HG03280 (cell line): Measurements from ENCODE around the gene IGSF3.
"Not testable (repeated sequence)": the region's sequence is repeated elsewhere in the genome, so short reads cannot be mapped to it uniquely, and the experiment has no call there.

Experiments
- ATAC-seq: cut with Tn5 transposase; IDR thresholded peaks from one replicate; pipeline ENCODE4 v1.9.1; 2021; ENCODE audit warnings: mild to moderate bottlenecking, moderate library complexity; ENCODE audit not compliant: unreplicated experiment

The IGSF3 gene

DNA sequence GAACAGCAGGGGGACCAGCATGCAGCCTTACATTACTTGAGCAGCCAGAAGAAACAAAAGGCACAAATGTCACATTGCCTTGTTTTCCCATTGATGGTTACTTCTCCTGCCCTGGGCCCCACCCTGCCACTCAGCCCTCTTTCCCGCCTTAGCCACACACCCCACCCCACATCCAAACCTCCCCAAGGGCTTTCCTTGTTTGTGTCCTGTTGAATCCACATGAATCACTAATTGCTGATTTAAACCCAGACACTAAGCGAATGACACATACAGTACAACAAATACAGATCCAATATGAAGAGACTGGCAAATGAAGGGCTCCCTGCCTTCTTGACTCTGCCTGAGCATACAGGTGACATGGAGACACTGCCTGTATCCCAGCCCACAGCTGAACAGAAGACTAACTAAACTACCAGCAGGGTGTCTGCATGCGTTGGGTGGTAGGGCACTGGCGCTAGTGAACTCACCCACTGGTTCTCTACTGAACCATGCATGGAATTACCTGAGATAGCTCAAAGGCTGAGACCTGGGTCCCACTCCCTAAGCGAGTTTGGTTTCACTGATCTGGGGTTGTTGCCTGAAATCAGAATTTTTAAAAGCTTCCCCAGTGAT, 3.1 kb downstream of the IGSF3 start:
- ATAC-seq = no peak

DNA sequence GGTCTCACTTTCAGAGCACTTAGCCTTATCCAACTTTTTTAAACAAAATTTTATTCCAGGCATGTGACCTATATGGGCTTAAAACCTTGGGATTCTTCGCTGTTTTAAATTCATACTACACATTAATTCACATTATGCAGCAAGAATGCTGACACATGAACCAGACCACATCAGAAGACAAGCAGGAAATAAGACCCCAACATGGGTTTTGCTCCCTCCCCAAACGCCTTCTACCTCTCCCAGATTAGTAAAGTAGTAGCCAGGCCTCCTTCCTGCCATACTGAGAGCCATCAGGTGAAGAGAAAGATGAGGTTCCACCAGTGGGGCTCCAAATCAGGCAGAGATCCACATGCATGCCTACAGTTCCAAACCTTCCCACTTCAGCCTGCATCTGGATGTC, 3.7 kb downstream of the IGSF3 start:
- no peak for ATAC-seq

DNA sequence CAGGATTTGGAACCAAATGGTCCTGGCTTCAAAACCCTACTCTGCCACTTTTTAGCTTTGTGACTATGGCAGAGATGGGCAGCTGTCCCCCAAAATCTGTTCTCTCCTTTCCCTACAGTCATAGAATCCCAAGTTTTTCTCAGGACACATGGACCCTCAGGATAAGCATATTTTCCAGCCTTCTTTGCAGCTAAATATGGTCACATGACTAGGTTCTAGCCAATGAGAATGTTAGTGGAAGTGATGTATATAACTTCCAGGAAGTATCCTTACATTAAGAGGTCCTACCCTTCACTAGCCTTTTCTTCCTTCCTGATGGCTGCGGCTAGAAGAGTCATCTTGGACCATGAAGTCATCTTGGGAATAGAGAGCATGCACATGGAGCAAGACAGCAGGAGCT, 5.9 kb downstream of the IGSF3 start:
- no peak for ATAC-seq

DNA sequence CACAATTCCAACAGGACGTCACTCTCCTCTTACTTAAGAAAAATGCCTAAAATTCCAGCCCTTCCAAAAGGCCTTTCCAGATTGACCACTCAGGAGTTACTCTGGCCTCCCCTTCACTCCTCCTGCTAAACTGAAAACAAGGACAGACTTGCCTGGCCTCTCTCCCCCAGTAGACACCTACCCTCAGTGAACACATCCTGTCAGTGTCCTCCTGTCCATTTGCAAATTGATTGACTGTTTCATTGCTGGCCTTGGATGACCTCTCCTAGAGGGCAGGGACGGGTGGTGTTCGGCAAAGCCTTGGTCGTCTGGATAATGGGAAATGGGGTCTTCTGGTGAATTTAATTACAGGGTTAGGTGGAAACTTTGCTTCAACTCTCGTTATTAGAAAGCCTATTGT, 8.9 kb downstream of the IGSF3 start:
- ATAC-seq = not testable (repeated sequence)

DNA sequence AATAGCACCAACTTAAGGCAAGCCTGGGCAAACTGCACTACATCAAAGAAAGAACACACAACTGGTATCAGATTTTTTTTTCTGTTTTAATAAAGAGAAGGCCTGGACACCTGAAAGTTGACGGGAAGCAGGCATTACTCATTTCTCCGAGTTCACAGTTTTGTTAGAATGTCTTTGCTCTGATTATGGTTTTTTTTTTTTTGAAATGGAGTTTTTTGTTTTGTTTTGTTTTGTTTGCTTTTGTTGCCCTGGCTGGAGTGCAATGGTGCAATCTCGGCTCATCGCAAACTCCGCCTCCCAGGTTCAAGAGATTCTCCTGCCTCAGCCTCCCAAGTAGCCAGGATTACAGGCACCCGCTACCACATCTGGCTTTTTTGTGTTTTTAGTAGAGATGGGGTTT, 9.7 kb downstream of the IGSF3 start:
- ATAC-seq = not testable (repeated sequence)

DNA sequence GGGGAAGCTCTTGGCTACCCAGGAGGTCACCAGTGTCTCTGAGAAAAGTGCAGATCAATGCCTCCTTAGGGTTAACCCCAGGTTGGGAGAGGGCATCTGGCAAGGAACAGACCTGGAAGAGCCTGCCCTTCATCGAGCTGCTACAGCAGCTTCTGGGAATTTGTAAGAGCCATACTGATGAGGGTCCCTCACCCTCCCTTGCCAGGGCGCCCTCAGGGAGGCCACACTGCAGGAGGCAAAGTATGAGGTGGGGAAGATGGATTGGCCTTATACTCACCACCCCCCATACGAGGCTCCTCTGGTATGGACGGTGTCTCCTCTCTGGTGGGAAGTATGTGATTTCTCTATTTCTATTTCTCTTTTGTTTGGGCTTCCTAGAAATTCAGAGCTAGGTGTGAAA, 13.2 kb downstream of the IGSF3 start:
- ATAC-seq = no peak

DNA sequence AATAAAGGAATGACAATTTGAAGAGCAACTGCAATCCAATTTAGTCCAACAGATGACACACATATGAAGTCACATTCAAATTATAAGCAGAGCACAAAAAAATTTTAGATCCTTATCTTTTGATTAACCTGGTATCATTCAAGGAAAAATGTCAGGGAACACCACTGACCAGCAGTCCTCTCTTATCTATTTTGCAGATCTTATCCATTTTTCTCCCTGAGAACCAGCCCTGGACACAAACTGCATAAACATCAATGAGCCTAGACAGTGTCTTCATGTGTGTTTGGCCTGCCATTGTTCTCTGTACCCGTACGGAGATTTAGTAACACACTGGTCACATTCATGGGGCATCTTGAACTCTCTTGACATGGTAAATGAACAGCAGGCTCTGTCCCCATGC, 14.9 kb downstream of the IGSF3 start:
- not testable (repeated sequence) for ATAC-seq

DNA sequence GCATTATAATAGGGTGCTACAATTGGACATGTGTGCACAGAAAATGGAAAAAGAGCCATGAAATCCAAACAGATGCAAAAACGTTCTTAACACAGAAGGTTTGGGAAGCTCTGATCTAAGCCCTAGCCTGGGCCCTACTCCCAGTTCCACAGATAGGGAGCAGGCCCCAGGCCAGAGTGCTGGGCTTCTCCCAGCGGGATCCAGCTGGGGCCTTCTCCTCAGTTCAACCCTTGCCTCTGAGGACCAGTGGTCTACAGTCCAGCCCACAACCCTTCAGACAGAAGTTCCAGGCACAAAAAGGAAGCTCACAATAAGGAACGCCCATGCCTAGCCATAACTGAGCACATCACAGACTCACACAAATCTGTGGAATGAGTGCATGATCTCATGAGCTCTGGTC, 16.8 kb downstream of the IGSF3 start:
- ATAC-seq = not testable (repeated sequence)

DNA sequence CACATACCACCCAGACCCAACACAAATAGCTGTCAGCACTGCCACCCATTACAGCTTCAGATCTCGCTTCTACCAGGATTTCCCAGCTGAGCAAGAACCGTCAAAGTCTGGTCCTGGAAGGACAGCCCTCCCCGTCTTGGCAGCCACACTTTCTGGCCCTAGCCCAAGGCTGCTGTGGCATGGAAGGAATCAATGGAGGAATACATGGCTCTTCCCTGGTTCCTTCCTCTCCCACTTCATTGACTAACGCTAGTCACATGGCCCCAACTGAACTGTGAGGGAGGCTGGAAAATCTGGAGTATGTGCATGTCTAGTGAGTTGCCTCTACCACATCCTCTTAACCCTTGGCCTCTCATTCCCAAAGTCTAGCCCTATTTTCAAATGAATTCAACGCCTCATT, 18.5 kb downstream of the IGSF3 start:
- ATAC-seq = not testable (repeated sequence)

DNA sequence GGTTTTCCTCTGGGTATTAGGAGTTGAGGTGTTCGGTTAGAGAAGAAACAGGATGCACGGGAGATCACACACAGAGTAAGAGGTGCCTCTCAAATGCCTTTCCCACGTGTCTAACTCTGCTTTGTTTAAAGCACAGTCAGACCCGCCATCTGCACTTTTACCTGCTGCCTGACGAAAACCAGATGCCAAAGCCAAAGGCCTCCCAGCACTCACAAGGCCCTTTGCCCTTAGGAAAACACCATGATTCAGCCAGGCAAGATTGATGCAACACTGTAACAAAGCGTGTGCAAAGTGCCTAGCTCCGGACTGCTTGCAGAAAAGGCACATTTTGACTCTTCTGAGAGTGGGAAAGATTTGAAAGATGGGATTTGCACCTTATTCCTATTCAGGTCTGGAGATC, 19.2 kb downstream of the IGSF3 start:
- not testable (repeated sequence) for ATAC-seq

DNA sequence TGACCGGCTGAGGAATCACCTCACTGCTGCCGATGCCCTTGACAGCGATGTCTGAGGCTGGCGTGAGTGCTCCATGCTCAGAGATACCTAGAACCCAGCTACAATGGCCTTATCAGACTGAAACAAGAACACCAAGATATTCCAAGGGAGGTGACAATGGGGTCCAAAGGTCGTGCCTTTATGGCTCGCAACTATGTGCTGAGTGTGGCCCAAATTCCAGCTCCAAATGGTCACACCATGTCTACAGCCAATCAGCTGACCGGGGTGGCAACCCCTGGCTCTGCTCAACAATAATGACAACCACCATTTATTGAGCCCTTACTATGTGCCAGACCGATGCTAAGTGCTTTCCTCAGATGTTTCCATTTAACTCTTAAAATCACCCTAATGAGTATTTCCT, 20.3 kb downstream of the IGSF3 start:
- not testable (repeated sequence) for ATAC-seq

DNA sequence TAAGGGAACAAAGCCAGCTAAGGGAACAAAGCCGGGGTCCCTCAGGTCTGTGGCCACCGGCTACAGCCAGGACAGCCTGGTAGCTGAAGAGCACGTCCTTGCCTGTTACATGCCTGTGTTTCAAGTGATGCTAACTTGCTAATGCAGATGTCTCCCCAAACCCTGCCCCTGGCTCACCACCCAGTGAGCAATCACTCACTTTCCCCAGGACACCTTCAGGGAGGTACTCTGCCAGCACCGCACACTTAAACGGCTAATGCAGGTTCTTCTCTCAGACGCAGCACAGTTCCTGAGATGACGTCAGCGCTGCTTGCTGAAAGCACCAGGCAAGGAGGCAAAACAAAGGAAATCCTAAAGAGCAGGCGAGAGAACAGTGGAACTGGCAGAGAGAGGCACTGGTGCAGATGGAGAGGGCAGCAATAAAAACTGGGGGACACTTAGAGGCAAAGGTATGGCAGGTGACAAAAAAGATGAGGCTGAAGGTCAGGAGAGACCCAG, 20.8 kb downstream of the IGSF3 start:
- not testable (repeated sequence) for ATAC-seq

DNA sequence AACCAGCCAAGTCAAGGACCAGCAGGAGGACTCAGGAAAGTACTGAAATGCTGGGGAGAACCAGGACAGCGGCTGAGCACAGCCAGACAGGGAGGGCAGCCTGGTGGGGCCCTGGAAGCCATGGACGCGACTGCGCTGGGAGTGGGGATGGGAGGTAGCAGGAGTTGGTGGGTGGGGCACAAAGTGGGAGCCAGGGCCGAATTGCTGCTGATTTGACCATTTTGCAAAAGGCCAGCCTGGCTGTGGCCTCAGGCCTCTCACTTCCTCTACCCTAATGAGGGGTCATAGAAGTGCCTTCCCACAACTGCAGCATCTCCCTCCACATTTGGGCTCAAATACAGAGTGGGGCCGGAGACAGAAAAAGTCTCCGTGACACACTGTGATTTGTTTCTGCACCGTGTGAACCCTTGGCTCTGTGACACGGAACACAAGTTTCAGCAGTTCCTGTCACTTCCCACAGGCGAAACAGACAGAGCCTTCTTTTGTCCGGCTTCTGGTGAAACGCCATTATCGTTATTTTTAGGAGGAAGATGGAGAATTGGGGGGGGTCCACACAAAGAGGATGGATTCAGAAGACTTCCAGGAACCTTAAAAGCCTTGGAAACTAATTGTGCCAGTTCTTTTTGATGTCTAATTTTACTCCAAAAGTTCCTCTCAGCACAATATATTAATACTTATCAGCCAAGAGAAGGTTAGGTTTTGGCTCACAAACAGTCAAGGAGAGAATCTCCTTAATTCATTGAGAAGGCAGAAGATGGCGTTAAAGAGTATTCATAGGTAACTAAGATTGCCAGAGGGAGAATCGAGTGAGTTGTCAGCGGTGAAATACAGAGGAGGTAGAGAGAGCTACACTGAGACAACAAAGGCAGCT, 21.5 kb downstream of the IGSF3 start:
- not testable (repeated sequence) for ATAC-seq

DNA sequence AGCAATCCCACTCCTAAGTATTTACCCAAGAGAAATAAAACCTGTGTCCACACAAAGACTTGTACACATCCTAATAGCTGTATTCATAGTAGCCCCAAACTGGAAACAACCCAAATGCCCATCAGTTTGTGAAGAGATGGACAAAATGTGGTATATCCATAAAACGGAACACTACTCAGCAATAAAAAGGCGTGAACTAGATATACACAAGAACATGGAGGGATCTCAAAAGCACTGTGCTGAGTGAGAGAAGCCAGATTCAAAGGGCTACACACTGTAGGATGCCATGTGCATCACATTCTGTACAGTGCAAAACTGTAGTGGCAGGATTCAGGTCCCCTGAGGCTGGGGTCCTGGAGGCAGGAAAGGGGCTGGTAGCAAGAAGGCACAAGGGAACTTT, 22.5 kb downstream of the IGSF3 start:
- ATAC-seq = not testable (repeated sequence)

DNA sequence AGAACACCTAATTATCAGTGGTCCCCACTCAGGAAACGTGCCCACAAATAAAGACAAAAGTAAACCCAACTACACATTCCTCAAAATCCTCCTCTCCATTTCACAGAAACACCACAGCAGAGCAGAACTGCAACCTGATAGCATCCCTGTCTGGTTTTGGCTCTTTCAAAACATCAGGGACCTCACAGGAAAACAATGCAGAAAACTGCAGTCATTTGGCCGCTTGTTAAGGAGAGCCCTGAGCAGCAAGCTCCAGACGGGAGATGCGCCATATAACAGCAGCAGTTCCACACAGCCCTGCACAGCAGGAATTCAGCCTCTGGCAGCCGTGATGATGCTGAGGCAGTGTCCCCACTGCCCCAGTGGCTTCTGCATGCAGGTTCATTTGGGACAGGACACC, 23.4 kb downstream of the IGSF3 start:
- ATAC-seq = not testable (repeated sequence)

DNA sequence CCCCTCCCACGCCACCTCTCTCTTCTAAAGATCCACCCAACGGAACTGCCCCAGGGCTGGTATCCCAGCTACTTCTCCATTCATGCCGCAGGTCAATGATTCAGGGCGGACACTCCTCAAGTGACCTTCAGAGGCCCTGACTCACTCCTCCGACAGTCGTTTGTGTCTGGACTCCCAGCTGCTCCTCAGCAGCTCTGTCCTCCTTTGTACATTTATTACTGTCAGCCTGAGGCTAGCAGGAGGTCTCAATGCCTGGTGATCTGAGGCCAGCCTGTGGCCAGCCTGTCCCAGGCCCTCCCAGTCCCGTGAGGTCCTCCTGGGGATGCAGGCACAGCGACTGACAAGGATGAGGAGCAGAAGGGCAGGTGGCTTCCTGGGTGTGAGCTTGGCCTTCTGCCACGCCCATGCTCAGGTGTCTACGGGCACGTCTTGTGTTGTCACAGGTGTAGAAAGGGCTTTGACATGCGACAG, 24.2 kb downstream of the IGSF3 start:
- ATAC-seq = not testable (repeated sequence)

DNA sequence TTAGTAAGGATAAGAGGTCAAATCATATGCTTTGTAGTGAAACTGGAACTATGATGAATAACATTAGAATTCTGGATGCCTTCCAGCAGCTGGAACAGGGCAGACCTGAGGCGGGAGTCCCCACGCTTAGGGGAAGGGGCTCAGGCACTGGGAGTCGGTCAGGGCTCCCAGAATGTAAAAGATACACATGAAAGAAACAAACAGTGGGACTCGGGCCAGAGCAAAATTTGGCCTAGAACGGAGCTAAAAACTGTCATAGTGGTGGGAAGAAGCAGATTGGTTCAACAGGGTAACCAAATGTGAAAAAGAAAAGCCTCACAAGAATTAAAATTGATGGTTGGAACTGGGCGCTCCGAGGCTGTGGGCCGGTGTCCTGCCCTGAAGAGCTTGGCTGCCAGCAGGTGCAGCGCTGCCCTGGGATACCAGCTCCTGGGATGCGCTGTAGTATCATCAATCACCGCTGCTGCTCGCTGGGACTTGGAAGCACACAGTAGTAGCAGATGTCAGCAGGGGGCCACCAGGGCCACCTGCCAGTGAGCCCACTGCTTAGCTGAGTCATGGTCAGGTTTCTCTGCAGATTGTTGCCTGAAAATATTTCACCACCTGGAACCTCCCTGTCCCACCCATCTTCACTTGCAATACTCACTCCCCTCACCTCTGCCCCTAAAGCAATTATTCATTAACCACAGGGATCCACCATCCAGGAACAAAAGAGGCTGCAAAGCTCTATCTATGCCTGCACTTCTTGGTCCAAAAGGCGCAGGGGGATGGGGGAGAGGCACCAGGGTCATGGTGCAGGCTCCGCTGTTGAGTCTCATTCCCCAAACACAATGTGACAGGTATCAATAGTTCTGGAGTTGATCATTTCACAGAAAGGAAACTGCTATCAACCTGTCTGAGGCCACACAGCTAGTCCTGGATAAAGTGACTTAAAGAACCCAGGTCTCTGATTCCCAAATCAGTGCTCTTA, 24.9 kb downstream of the IGSF3 start:
- not testable (repeated sequence) for ATAC-seq

DNA sequence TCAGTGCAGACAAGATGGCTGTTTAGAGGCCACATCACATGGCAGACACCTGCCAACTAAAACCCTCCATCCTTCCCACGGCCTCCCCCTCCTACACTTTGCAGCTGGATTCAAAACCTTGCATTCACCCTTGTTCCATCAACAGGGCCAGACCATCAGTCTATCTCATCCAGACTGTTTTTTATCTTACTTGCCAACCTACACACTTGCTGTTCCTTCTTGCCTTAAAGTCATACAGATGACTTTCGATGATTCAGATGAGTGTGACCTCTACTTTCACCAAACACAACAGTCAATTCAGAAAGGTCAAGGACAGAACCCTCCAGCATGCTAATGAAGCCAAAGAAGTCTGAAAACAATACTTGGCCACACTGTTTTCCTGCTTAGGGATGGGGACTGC, 29.9 kb downstream of the IGSF3 start:
- not testable (repeated sequence) for ATAC-seq

DNA sequence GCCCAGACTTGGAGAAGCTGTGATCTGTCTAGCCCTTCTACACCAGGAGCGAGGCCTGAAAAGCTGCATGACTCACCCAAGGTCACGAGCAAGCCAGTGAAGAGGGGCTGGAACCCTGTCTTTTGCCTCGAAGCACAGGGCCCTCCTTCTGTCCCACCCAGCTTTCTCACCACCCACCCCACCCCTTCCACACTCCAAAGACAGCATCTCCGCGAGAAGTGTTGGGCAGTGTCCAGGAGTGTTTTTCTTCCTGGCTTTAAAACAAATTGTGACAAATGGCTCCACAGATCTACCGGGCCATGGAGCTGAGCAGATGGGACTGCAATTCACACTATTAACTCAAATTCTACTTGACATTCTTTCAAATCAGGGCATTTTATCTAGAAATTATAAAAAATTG, 30.9 kb downstream of the IGSF3 start:
- ATAC-seq = not testable (repeated sequence)

DNA sequence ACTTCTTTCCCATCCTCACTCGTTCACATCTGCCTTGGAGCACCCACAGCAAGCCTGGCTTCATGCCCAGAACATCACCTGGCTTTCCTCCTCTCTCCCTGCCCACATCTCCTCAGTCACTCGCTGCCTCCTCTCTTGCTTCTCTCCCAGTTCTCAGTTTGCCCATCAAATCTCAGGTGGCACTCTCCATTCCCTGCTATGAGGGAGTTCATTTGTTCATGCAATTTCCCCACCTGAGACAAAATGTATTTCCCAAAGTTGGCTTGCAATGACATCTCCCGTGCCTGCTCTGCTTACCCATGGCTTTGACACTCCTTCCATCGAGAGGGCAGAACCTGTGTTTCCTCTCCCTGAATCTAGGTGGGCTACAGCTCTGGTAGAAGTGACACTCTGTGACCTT, 33.1 kb downstream of the IGSF3 start:
- ATAC-seq = not testable (repeated sequence)
